Astrocyte of the cerebellum (primary cell): ENCODE data around the gene MYT1.

Experiments
- DNase-seq: peaks from one replicate; pipeline ENCODE4 v3.0.0-alpha.2; 2011; ENCODE audit warnings: low read depth
- H3K4me3 ChIP-seq: 2 replicates; pipeline ENCODE4 v1.5.1; 2011; ENCODE audit warnings: mild to moderate bottlenecking, low read depth, low read length, moderate library complexity
- CTCF ChIP-seq: IDR thresholded peaks from 2 replicates; pipeline ENCODE4 v1.5.1; 2012; ENCODE audit warnings: low read length, low read depth, moderate library complexity, mild to moderate bottlenecking; ENCODE audit errors: missing control alignments
- in situ Hi-C: cut with HindIII; loops from 2 replicates; pipeline ENCODE4 v1.10.0; 2017; ENCODE audit warnings: low sequenced_read_pairs

MYT1 gene

GRCh38 chr20:64244281-64244805, 80.1 kb downstream of the MYT1 start:
- in situ Hi-C loops, result no loop called here
- no peak overlapping the region for H3K4me3 ChIP-seq
- no peak for TF ChIP-seq CTCF
- no peak for DNase-seq

- in situ Hi-C loops, result no loop called here
- DNase-seq, result no peak
- no peak for TF ChIP-seq CTCF
- no peak overlapping the region for H3K4me3 ChIP-seq
These were observed 80.8 kb downstream of the MYT1 start for GRCh38 chr20:64244870-64245603.

- TF ChIP-seq CTCF, result no peak
- H3K4me3 ChIP-seq, result no peak overlapping the region
- no peak for DNase-seq
- in situ Hi-C loops, result no loop called here
These were observed 81.7 kb downstream of the MYT1 start for GRCh38 chr20:64245746-64246595.

- in situ Hi-C loops, result no loop called here
- no peak for DNase-seq
These were observed 82.5 kb downstream of the MYT1 start for GRCh38 chr20:64246616-64247306.

GRCh38 chr20:64247307-64247618, 83.0 kb downstream of the MYT1 start:
- in situ Hi-C loops, result no loop called here
- DNase-seq, result no peak
- H3K4me3 ChIP-seq, result no peak overlapping the region
- no peak for TF ChIP-seq CTCF

More at GRCh38 chr20:64246616-64247306, 82.5 kb downstream of the MYT1 start:
- no peak overlapping the region for H3K4me3 ChIP-seq
- no peak for TF ChIP-seq CTCF
